K562 (cell line): ENCODE measurements around the gene SMAD7. TPM values are rescaled to one million over a fixed set of nuclear protein-coding genes. Genes with fewer than 3 reads are reported as not detected.
A peak's percentile ranks its signal among the peaks of the same experiment; 100 is the strongest.

Source experiments
- AFF4 ChIP-seq: sonication (generic); formaldehyde crosslinking; IDR thresholded peaks from 2 replicates; pipeline ENCODE4 v1.8.0; 2023; ENCODE audit warnings: mild to moderate bottlenecking, missing genetic modification reagents
- CBX8 ChIP-seq: fragments of 200-600 bp; sonication (generic); IDR thresholded peaks from 2 replicates; pipeline ENCODE4 v1.6.1; 2012; ENCODE audit warnings: borderline replicate concordance, mixed run types, low read depth, mild to moderate bottlenecking, moderate library complexity, mixed read lengths, low read length, control low read depth, inconsistent platforms; ENCODE audit not compliant: poor library complexity, severe bottlenecking; ENCODE audit errors: extremely low read depth
- CREM ChIP-seq: IDR thresholded peaks from 2 replicates; pipeline ENCODE4 v1.6.1; 2014; ENCODE audit warnings: antibody characterized with exemption, low read depth
- DEAF1 ChIP-seq: fragments of 450-650 bp; formaldehyde crosslinking; IDR thresholded peaks from 2 replicates; pipeline ENCODE4 v1.4.0; 2020; ENCODE audit warnings: mild to moderate bottlenecking, moderate library complexity
- ESRRA ChIP-seq: fragments of 450-650 bp; IDR thresholded peaks from 2 replicates; pipeline ENCODE4 v1.6.1; 2014; ENCODE audit warnings: low read depth, mild to moderate bottlenecking, moderate library complexity, borderline replicate concordance
- FOXJ3 ChIP-seq: sonication (generic); formaldehyde crosslinking; IDR thresholded peaks from 2 replicates; pipeline ENCODE4 v1.4.0; 2020; ENCODE audit warnings: mild to moderate bottlenecking, missing genetic modification reagents
- FOXM1 ChIP-seq, 2 experiments: fragments of 450-650 bp in 1 of 2; sonication (generic) in 1 of 2; formaldehyde crosslinking in 1 of 2; IDR thresholded peaks; 2 replicates each; pipeline versions ENCODE4 v1.6.1 to v1.9.0; 2017 to 2022; ENCODE audit warnings: low read depth in 2 of 2, mild to moderate bottlenecking in 2 of 2, missing genetic modification reagents in 1 of 2, moderate library complexity in 1 of 2
- GTF2F1 ChIP-seq: IDR thresholded peaks from 2 replicates; pipeline ENCODE4 v1.6.1; 2011; ENCODE audit warnings: low read depth, low read length, improper control_type of control experiment
- NFIC ChIP-seq: fragments of 450-650 bp; IDR thresholded peaks from 2 replicates; pipeline ENCODE4 v1.6.1; 2017; ENCODE audit warnings: mild to moderate bottlenecking, inconsistent platforms
- NFYB ChIP-seq: IDR thresholded peaks from 2 replicates; pipeline ENCODE4 v1.6.1; 2011; ENCODE audit warnings: mild to moderate bottlenecking, moderate library complexity; ENCODE audit not compliant: insufficient read length; ENCODE audit errors: extremely low read depth
- POLR2A ChIP-seq: fragments of 450-650 bp; conservative IDR thresholded peaks from 2 replicates; pipeline ENCODE4 v1.6.1; 2016
- POLR2G ChIP-seq: fragments of 200-400 bp; formaldehyde crosslinking; IDR thresholded peaks from 2 replicates; pipeline ENCODE4 v1.6.1; 2017; ENCODE audit warnings: low read depth, mild to moderate bottlenecking, antibody characterized with exemption, low read length, moderate library complexity
- PTRF ChIP-seq: fragments of 450-650 bp; IDR thresholded peaks from 2 replicates; pipeline ENCODE4 v1.6.1; 2016; ENCODE audit warnings: mild to moderate bottlenecking, missing genetic modification characterization, missing compliant biosample characterization
- SMAD2 ChIP-seq: fragments of 150-350 bp; IDR thresholded peaks from 2 replicates; pipeline ENCODE4 v1.6.1; 2014; ENCODE audit warnings: low read depth, mild to moderate bottlenecking, low read length
- SPI1 ChIP-seq: IDR thresholded peaks from 2 replicates; pipeline ENCODE4 v1.6.1; 2011; ENCODE audit warnings: low read depth, low read length, control low read depth, borderline replicate concordance
- TBL1XR1 ChIP-seq, 2 experiments: IDR thresholded peaks; 2 replicates each; pipeline ENCODE4 v1.6.1; 2012; ENCODE audit warnings: improper control_type of control experiment in 2 of 2, low read length in 2 of 2, mild to moderate bottlenecking in 1 of 2
- TCF3 ChIP-seq: sonication (generic); formaldehyde crosslinking; IDR thresholded peaks from 2 replicates; pipeline ENCODE4 v1.4.0; 2020; ENCODE audit warnings: mild to moderate bottlenecking, missing genetic modification reagents
- XRCC5 ChIP-seq: fragments of 200-400 bp; formaldehyde crosslinking; IDR thresholded peaks from 2 replicates; pipeline ENCODE4 v1.6.1; 2017; ENCODE audit warnings: low read depth, mild to moderate bottlenecking, low read length
- ZBTB43 ChIP-seq: sonication (generic); formaldehyde crosslinking; IDR thresholded peaks from 2 replicates; pipeline ENCODE4 v1.8.0; 2023; ENCODE audit warnings: mild to moderate bottlenecking, missing genetic modification reagents
- ZKSCAN8 ChIP-seq: fragments of 200-800 bp; sonication (Bioruptor generic); IDR thresholded peaks from 2 replicates; pipeline ENCODE4 v1.6.1; 2016; ENCODE audit warnings: missing genetic modification characterization, missing compliant biosample characterization
- ZNF146 ChIP-seq: IDR thresholded peaks from one replicate; pipeline ENCODE4 v1.6.1; 2018; ENCODE audit warnings: missing compliant biosample characterization; ENCODE audit not compliant: unreplicated experiment
- polyA plus RNA-seq, 8 experiments: library from polyadenylated mRNA; depleted of rRNA in 4 of 8; stranded (reverse) in 5 of 8; unstranded in 3 of 8; fragments of >200 nt; fragmentation: Nextera tagmentation in 2 of 8; fragmentation: Illumina TruSeq in 1 of 8; extraction: Ambion mirVana in 2 of 8; extraction: Trizol in 1 of 8; gene quantifications; 2 replicates each; pipeline versions ENCODE4 v1.2.1 to v1.2.3, GENCODE V29; 2011 to 2014; ENCODE audit warnings: inconsistent platforms in 1 of 8, missing spikeins in 1 of 8
- total RNA-seq, 7 experiments: library from RNA; depleted of rRNA in 6 of 7; stranded (reverse); fragments of >200 nt in 6 of 7; fragmentation: Illumina TruSeq in 2 of 7; extraction: Trizol in 2 of 7; gene quantifications; 2 replicates each; pipeline versions ENCODE4 v1.2.1 to v1.2.3, GENCODE V29; 2011 to 2021; ENCODE audit warnings: low replicate concordance in 1 of 7

SMAD7 gene
- total and polyA plus RNA-seq, 9 of the 15 experiments (the other 6 are each of a cell fraction or from before 2014, with no cell fraction given): 0.13 to 3.0 (median 1.6) TPM

- TF ChIP-seq DEAF1 (CRISPR knock-in tag) (peak; percentile 45; the same call in 1 of the 2 replicates), SMAD2 (no peak), PTRF (tag) (no peak), AFF4 (CRISPR knock-in tag) (peak; percentile 27; the same call in 1 of the 2 replicates), XRCC5 (no peak), TBL1XR1 (IDR thresholded peaks at IDR 0.05; ENCODE audit: low read length in 2 of 2) (peak in 1 of 2 experiments; percentile 18; a peak in 1 of 4 replicates), FOXM1 (IDR thresholded peaks at IDR 0.05; ENCODE audit: low read depth) (no peak), FOXM1 (CRISPR knock-in tag; IDR thresholded peaks at IDR 0.05; ENCODE audit: low read depth) (no peak), NFIC (0 out of 2 replicates have a peak, but pooled peaks have one; percentile 12), ZNF146 (no peak), FOXJ3 (CRISPR knock-in tag) (no peak), ESRRA (peak; percentile 27; the same call in 1 of the 2 replicates), SPI1 (peak; percentile 78; the same call in 1 of the 2 replicates), POLR2A (no peak), POLR2G (peak; percentile 64), ZKSCAN8 (no peak), CBX8 (no peak), GTF2F1 (no peak), TCF3 (CRISPR knock-in tag) (peak; percentile 39; the same call in 1 of the 2 replicates), NFYB (no peak), CREM (peak; percentile 62; the same call in 1 of the 2 replicates), ZBTB43 (no peak)
Observed at GRCh38 chr18:48896875-48897511, 53.8 kb downstream of the SMAD7 start (continued).
